Uterus (tissue), 4 donors: ENCODE results near the gene COQ6. TPM values are rescaled to one million over a fixed set of nuclear protein-coding genes. Genes with fewer than 3 reads are reported as not detected.

ENCODE experiments used
- DNase-seq, 2 donors: peaks; one replicate each; pipeline ENCODE4 v3.0.0-alpha.2; 2019 to 2020
- H3K27ac ChIP-seq, 2 donors: fragments of 200-600 bp; sonication (generic); 1 replicate in 1 of 2; 2 replicates in 1 of 2; pipeline ENCODE4 v1.5.1; 2016 to 2018
- H3K27me3 ChIP-seq, 2 donors: fragments of 200-600 bp; sonication (generic); one replicate each; pipeline ENCODE4 v1.5.1; 2018 to 2019; ENCODE audit warnings: control low read depth in 1 of 2
- H3K36me3 ChIP-seq, 2 donors: fragments of 200-600 bp; sonication (generic); one replicate each; pipeline ENCODE4 v1.5.1; 2019; ENCODE audit warnings: control low read depth in 1 of 2
- H3K4me1 ChIP-seq, 2 donors: fragments of 200-600 bp; sonication (generic); one replicate each; pipeline ENCODE4 v1.5.1; 2018 to 2019; ENCODE audit warnings: control low read depth in 1 of 2
- H3K4me3 ChIP-seq, 2 donors: fragments of 200-600 bp; sonication (generic); 1 replicate in 1 of 2; 2 replicates in 1 of 2; pipeline ENCODE4 v1.5.1; 2018 to 2019; ENCODE audit warnings: mild to moderate bottlenecking in 1 of 2
- H3K9me3 ChIP-seq, 2 donors: fragments of 200-600 bp; sonication (generic); one replicate each; pipeline ENCODE4 v1.5.1; 2019; ENCODE audit warnings: control low read depth in 1 of 2
- CTCF ChIP-seq, 4 experiments: fragments of 200-600 bp in 2 of 4; fragments of 450-650 bp in 2 of 4; sonication (generic) in 2 of 4; IDR thresholded peaks; one replicate each; pipeline ENCODE4 v1.5.1; 2016 to 2019; ENCODE audit warnings: antibody characterized with exemption in 4 of 4, mild to moderate bottlenecking in 2 of 4, moderate library complexity in 1 of 4
- POLR2A ChIP-seq, 2 donors: fragments of 450-650 bp; IDR thresholded peaks; one replicate each; pipeline ENCODE4 v1.6.1; 2016; ENCODE audit warnings: antibody characterized with exemption in 2 of 2, mild to moderate bottlenecking in 1 of 2, moderate library complexity in 1 of 2
- intact Hi-C: fragments of 100-400 bp; cut with DNase I; formaldehyde crosslinking; loops from one replicate; pipeline ENCODE4 v1.15.1; 2023; ENCODE audit warnings: low total_unique reads
- total RNA-seq, 4 donors: library from RNA; depleted of rRNA in 3 of 4; stranded (reverse); fragments of >200 nt in 3 of 4; gene quantifications; one replicate each; pipeline versions ENCODE4 v1.1.0 to v1.2.4, GENCODE V29; 2014 to 2023
- donor health status: DM: yes; HTN: yes; CAD: no.

The COQ6 gene
- total RNA-seq, 4 donors from 2014 or later, result 18.5 to 103 (median 30.0) TPM

GRCh38 chr14:73958591-73958990, 8.5 kb downstream of the COQ6 start:
- intact Hi-C loops, result no loop called here

GRCh38 chr14:73961192-73961591, 11.1 kb downstream of the COQ6 start:
- no peaks in the 10 kb centered on the region for H3K4me1 ChIP-seq
- DNase-seq, result no peak
- TF ChIP-seq POLR2A (IDR thresholded peaks at IDR 0.05) (no peak), CTCF (IDR thresholded peaks at IDR 0.05) (no peak)
- H3K36me3 ChIP-seq, result no peaks in the 10 kb centered on the region
- H3K27me3 ChIP-seq, result no peaks in the 10 kb centered on the region
- H3K27ac ChIP-seq, result no peak overlapping the region
- intact Hi-C loops, result no loop called here
- no peak overlapping the region for H3K4me3 ChIP-seq
- no peaks in the 10 kb centered on the region for H3K9me3 ChIP-seq

More at GRCh38 chr14:73958591-73958990, 8.5 kb downstream of the COQ6 start:
- no peak overlapping the region for H3K4me3 ChIP-seq
- H3K27me3 ChIP-seq, result no peaks in the 10 kb centered on the region
- no peaks in the 10 kb centered on the region for H3K9me3 ChIP-seq
- TF ChIP-seq CTCF (IDR thresholded peaks at IDR 0.05) (no peak), POLR2A (IDR thresholded peaks at IDR 0.05) (no peak)
- DNase-seq, result no peak
- no peaks in the 10 kb centered on the region for H3K36me3 ChIP-seq
- H3K4me1 ChIP-seq, result no peaks in the 10 kb centered on the region
- no peak overlapping the region for H3K27ac ChIP-seq

- no peaks in the 10 kb centered on the region for H3K36me3 ChIP-seq
- no peak for DNase-seq
- H3K4me3 ChIP-seq, result no peak overlapping the region
- no peak overlapping the region for H3K27ac ChIP-seq
- intact Hi-C loops, result no loop called here
- no peak for TF ChIP-seq POLR2A (IDR thresholded peaks at IDR 0.05)
- TF ChIP-seq CTCF (IDR thresholded peaks at IDR 0.05), result no peak
- no peaks in the 10 kb centered on the region for H3K27me3 ChIP-seq
- H3K4me1 ChIP-seq, result no peaks in the 10 kb centered on the region
- H3K9me3 ChIP-seq, result no peaks in the 10 kb centered on the region
These were observed 15.1 kb downstream of the COQ6 start for GRCh38 chr14:73965216-73965615.

GRCh38 chr14:73968885-73969284, 18.8 kb downstream of the COQ6 start:
- intact Hi-C loops, result no loop called here
- no peaks in the 10 kb centered on the region for H3K4me1 ChIP-seq
- DNase-seq, result no peak
- H3K9me3 ChIP-seq, result no peaks in the 10 kb centered on the region
- H3K27ac ChIP-seq, result no peak overlapping the region
- H3K4me3 ChIP-seq, result no peak overlapping the region
- no peaks in the 10 kb centered on the region for H3K36me3 ChIP-seq
- no peaks in the 10 kb centered on the region for H3K27me3 ChIP-seq
- TF ChIP-seq CTCF (IDR thresholded peaks at IDR 0.05) (no peak), POLR2A (IDR thresholded peaks at IDR 0.05) (no peak)

GRCh38 chr14:73973497-73973896, 23.4 kb downstream of the COQ6 start:
- DNase-seq, result no peak
- Histone ChIP-seq H3K4me1 (no peaks in the 10 kb centered on the region), H3K4me3 (no peak overlapping the region), H3K27ac (no peak overlapping the region), H3K36me3 (no peaks in the 10 kb centered on the region), H3K27me3 (no peaks in the 10 kb centered on the region), H3K9me3 (no peaks in the 10 kb centered on the region)
- intact Hi-C loops, result no loop called here
- no peak for TF ChIP-seq CTCF (IDR thresholded peaks at IDR 0.05)
- TF ChIP-seq POLR2A (IDR thresholded peaks at IDR 0.05), result no peak
